Fibroblast of the aortic adventitia (primary cell): ENCODE measurements around the gene PXN. TPM values are rescaled to one million over a fixed set of nuclear protein-coding genes. Genes with fewer than 3 reads are reported as not detected.

Experiments used
- DNase-seq: peaks from one replicate; pipeline ENCODE4 v3.0.0-alpha.2; 2010; ENCODE audit warnings: low read depth
- H3K4me3 ChIP-seq: 2 replicates; pipeline ENCODE4 v1.5.1; 2011; ENCODE audit warnings: low read depth, mild to moderate bottlenecking, control low read depth, low read length, moderate library complexity
- CTCF ChIP-seq: IDR thresholded peaks from 2 replicates; pipeline ENCODE4 v1.5.1; 2011; ENCODE audit warnings: mild to moderate bottlenecking, low read length, control low read depth, inconsistent platforms; ENCODE audit not compliant: insufficient read depth
- total RNA-seq: library from RNA; depleted of rRNA; stranded (reverse); fragments of >200 nt; gene quantifications from 2 replicates; pipeline ENCODE4 v1.2.3, GENCODE V29; 2012; ENCODE audit warnings: low replicate concordance

The PXN gene
- total RNA-seq, 1 donor, result 68.3 TPM

GRCh38 chr12:120175062-120175461 is 90.5 kb downstream of the PXN start:
- no peak for TF ChIP-seq CTCF
- DNase-seq, result no peak
- no peak overlapping the region for H3K4me3 ChIP-seq

GRCh38 chr12:120172053-120172452 is 93.5 kb downstream of the PXN start:
- no peak overlapping the region for H3K4me3 ChIP-seq
- TF ChIP-seq CTCF, result no peak
- no peak for DNase-seq

DNA sequence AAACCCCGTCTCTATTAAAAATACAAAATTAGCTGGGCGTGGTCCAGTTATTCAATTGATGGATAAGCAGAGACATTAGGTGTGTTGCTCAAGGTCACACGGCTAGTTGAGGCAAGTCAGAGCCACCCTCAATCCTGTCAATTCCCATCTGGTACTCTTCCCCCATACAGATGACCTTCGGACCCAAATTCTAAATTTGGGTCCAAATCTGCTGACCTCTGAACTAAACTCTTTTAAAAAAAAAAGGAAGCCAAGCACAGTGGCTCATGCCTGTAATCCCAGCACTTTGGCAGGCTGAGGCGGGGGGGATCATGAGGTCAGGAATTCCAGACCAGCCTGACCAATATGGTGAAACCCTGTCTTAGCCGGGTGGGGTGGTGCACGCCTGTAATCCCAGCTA is 94.9 kb downstream of the PXN start:
- H3K4me3 ChIP-seq, result no peak overlapping the region
- TF ChIP-seq CTCF, result no peak
- DNase-seq, result no peak

DNA sequence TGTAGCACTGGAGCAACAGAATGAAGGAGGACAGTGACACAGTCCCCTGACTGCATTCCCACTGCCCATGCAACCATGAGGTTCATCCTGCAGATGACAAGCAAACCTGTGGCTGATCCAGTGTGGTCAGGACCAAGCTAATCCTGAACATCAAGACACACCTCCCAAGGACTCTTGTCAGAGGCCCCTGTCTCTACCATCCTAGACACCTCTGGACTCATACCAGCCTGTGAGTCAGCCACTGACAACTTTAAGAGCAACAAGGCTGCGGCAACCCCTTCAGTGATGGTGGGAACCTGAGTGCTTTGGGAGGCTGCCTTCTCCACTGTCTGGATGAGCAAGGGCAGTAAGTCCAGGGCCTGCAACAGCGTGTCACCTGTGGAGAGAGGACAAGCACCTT is 95.6 kb downstream of the PXN start:
- H3K4me3 ChIP-seq, result no peak overlapping the region
- DNase-seq, result no peak
- no peak for TF ChIP-seq CTCF

GRCh38 chr12:120168337-120168736 is 97.2 kb downstream of the PXN start:
- no peak for TF ChIP-seq CTCF
- DNase-seq, result no peak
- no peak overlapping the region for H3K4me3 ChIP-seq

DNA sequence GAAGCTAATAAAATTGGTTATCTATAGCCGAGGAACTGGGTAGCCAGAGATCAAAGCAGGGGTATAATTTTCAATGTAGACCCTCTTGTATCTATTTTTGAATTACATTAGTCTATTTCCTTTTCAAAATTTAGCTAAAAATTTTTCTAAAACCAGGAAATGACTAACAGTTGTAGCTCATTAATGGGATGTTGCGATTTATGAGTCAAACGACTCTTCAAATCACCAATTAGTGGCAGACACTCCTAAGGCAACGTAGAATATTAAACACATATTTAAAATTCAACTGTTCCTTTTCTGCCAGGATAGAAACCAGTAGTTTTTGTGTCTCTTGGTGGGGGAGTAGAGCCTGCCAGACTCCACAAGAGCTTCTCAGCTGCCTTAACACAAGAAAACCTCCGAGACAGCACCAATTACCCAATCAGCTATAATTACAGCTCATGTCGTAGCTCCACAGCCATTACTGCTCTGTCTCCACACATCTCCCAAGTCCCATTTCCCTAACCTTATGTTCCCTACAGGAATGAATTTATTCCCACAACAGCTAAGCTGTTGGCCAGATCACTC is 97.9 kb downstream of the PXN start:
- no peak for TF ChIP-seq CTCF
- no peak for DNase-seq

DNA sequence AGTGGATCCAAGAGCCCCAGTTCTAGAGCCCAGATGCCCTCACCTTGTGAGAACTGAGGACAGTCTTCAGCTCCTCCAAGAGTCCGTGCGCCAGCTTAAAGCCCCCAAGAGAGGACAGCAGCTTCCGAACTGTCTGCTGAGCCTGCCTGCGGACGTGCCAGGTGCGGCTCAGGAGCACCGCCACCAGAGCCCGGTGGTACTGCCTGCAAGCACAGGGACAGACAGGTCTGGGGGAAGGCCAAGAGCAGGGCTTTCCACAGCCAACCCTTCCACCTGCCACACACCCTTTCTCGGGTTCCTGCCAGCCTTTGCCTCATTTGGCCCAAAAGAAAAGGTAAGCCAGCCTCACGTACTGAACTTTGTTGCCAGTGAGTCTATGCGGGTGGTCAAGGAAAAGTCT is 101.2 kb downstream of the PXN start:
- DNase-seq, result no peak
- no peak for TF ChIP-seq CTCF
- no peak overlapping the region for H3K4me3 ChIP-seq

More for the DNA sequence above, 97.9 kb downstream of the PXN start:
- H3K4me3 ChIP-seq, result no peak overlapping the region
